GM18873 (cell line): Measurements from ENCODE around the gene PRR29.
"Not testable (repeated sequence)": the region's sequence is repeated elsewhere in the genome, so short reads cannot be mapped to it uniquely, and the experiment has no call there.

Experiments used
- ATAC-seq: cut with Tn5 transposase; IDR thresholded peaks from one replicate; pipeline ENCODE4 v1.9.1; 2021; ENCODE audit warnings: mild to moderate bottlenecking, moderate library complexity, moderate number of reproducible peaks; ENCODE audit not compliant: unreplicated experiment, low FRiP score

PRR29 gene

DNA sequence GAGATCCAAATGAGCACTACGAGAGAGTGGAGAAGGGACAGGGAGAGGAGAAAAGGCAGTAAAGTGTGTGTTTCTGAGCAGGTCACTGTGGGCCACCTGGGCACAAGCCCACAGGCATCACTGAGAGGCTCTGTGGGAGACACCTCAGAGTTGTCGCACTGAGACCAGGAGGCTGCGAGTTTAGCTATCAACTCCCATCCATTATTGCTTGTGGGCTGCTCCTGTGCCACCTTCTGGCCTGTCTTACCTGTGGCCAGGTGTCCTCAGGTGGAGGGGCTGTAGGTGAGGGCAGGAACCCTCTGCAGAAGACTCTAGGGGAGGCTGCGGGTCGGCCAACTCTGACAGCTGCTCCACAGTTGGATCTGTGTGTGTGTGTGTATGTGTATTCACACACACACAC lies 2.5 kb upstream of the PRR29 start:
- no peak for ATAC-seq

DNA sequence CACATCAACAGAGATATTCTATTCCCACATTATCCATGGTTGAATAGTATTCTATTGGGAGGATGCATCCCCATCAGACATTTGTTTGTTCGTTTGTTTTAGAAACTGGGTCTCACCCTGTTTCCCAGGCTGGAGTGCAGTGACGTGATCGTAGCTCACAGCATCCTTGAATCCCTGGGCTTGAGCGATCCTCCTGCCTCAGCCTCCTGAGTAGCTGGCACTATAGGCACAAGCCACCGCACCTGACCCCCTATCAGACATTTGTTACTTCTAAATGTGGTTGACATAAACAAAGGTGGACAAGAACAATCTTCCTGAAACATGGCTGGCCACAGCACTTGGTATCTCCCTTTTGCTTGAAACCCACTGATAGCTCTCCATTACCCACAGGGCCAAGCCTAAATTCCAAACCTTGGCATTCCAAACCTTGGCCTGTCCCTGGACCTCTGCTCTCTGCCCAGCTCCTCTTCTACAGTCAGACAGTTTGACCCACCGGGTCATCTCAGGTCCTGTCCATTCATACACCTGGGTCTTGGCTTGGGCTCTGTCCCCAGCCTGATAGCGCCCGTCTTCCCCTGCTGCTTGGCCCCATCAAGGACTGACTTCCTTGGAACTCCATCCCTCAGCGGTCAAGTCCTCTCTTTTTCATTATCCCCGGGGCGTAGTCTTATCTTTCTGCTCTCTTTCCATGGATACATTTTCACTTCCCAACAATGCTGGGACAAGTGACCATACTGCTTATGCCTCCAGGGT lies 1.5 kb upstream of the PRR29 start:
- ATAC-seq, result no peak

DNA sequence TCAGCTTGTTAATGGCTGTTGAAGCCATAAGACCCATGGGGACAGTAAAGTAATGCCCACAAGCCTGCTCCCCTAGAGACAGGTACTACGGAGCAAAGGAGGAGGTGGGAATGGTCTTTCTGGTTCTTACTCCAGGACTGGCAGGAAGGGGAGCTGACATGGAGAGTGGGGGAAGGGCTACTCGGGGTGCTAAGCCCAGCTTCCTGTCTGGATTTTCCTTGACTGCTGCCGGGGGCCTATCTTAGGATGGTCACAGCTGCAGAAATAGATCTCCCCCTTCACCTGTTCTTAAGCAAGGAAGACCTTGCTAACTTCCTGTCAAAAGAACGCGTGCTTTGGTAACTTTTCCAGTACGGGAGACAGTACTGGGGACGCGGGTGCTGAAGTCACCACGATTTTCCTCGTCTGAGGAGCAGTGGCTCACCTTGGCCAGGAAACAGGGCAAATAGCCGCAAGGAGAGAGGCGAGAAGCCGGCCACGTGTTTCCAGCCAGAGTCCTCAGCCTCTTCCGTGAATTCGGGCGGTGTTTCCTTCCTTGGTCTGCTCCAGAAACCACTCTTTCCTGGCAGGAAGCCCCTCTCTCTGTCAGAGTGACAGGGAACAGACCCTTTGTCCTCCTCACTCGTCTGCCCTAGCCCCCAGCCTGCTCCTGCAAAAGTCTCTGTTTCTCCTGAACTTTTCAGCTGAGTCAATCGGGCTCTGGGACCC lies 656 bp upstream of the PRR29 start:
- ATAC-seq, result no peak

DNA sequence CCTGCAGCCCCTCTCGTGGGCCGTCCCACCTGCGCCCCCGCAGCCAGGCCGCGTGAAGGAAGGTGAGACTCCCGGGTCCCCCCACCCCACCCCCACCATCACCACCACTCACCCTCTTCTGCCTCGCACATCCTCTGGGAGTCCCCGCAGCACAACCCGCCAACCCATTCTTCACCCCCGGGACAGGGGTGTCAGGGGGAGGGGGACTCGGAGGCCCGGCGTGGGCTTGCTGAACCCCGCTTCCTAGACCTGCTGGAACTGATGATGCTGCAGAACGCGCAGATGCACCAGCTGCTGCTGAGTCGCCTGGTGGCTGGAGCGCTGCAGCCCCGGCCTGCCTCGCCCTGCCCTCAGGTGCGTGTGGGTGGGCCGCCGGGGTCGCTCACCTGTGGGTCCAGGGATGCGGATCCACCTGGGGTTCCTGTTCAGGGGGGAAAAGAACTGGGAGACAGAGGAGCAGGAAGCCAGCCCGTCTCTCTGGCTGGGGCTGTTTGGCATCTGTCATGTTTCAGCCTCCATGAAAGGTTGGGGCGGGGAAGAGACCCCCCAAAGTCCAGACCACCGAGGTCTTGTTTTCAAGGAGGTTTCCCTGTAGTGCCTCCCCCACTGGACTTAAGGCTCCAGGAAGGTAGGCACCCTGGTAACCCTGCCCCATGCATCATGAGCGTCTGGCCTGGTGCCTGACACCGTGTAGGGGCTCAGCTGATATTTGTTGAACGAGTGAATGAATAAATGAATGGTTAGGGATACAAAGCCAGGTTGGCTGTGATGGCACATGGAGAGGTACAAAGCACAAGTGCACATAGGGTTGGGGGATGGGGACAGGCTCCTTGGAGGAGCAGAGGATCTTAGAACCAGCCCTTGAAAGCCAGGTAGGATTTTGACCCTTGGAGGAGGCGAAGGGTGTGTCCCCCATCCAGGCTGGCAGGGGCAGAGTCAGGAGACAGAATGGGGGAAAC lies 849 bp downstream of the PRR29 start:
- ATAC-seq, result no peak

GRCh38 chr17:63999680-64000531 lies 1.8 kb downstream of the PRR29 start:
- no peak for ATAC-seq

GRCh38 chr17:64001091-64001579 lies 3.0 kb downstream of the PRR29 start:
- ATAC-seq, result no peak

- ATAC-seq, result no peak
Observed at GRCh38 chr17:64001763-64002529, 3.8 kb downstream of the PRR29 start.

GRCh38 chr17:64002658-64003525 lies 4.7 kb downstream of the PRR29 start:
- no peak for ATAC-seq

DNA sequence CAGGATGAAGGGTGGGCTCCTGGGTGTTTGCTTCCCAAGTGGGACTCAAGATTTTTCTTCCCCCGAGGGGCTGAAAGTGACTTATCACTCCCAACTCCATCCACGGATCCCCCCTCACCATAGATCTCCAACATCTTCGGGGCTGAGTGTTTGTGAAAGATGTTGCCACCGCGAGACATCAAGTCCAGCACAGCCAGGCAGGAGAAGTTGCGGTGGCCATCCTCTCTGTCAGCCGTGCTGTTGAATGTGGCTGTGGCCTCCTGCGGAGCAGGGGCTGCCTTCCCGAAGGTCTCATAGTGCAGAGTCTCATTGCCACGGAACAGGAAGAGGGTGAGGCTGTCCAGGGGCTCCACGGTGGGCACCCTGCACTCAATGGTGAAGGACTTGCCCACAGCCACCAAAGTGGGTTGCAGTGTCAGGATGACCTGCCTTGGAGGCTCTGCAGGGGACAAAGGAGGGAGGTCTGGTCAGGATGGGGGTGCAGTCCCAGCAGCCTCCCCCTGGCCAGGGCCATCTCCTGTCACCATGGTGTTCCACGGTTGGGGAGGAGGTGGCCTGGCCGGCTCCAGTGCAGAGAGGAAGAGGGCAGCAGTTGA lies 5.5 kb downstream of the PRR29 start:
- no peak for ATAC-seq

DNA sequence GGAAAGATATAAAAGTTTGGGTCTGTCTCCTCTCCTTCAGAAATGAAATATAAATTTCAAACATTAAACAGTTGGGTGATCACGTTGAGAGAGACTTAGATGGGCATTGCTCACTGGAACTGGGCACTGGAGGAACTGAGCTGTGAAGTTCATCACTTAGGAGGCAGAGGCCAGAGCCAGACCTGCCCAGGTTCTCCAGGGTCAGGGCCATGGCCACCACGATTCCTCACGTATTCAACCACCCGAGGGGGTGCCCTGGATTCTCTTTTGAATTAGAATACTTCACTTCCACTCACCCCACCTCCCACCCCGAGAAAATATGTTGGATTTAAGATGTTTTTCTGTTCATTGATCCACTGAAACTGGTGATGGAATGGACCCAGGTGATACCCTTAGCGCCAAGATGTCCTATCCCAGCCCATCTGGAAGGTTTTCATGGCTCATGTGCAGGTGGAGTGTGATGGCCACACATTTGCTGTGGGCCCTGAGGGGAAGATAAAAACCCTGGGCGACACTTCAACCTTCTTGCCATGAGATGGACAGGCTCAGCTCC lies 6.1 kb downstream of the PRR29 start:
- ATAC-seq, result no peak

- no peak for ATAC-seq
Observed at GRCh38 chr17:64004903-64005733, 7.0 kb downstream of the PRR29 start.

DNA sequence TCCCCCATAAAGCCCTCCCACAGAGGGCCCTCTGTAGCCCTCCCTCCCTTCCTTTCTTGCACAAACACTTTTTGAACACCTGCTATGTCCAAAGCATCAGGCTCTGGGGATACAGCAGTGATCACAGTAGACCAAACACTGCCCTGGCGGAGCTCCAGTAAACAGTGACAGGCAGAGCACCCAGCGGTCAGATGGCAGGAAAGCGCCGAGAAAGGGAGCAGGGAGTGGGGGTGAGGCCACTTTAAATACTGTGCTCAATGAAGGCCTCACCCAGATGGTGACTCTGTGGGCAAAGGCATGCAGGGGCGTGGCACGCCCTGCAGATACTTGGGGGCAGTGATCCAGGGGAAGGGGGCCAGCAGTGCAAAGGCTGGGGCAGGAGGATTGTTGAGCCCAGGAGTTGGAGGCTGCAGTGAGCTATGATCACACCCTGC lies 7.6 kb downstream of the PRR29 start:
- no peak for ATAC-seq

DNA sequence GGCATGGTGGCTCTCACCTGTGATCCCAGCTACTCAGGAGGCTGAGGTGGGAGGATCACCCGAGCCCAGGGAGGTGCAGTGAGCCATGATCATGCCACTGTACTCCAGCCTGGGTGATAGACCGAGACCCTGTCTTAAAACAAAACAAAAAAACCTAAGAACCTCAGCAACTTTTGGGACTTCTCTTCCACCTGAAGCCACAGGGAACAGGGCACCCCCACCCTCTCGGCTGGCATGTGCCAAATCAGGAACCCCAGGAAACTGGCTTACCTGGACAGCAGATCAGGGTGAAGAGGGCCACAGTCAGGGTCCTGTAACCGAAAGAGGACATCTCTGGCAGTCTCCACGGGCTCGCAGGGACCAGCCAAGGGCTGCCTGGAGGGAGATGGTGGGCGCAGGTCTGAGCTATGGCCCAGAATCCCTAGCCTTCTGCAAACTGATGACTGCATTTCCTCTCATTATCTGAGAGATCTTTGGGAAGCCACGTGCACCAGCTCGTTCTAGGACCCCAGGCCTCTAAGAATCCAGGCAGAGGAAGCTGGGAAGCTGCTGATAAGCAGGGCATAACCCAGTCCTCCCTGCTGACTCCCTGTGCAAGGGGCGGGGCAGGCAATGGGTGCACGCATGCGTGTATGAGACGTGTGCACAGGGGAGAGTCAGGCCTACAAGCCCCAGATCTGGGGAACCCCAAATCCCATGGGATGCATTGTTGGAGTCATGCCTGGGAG lies 8.4 kb downstream of the PRR29 start:
- ATAC-seq, result no peak

DNA sequence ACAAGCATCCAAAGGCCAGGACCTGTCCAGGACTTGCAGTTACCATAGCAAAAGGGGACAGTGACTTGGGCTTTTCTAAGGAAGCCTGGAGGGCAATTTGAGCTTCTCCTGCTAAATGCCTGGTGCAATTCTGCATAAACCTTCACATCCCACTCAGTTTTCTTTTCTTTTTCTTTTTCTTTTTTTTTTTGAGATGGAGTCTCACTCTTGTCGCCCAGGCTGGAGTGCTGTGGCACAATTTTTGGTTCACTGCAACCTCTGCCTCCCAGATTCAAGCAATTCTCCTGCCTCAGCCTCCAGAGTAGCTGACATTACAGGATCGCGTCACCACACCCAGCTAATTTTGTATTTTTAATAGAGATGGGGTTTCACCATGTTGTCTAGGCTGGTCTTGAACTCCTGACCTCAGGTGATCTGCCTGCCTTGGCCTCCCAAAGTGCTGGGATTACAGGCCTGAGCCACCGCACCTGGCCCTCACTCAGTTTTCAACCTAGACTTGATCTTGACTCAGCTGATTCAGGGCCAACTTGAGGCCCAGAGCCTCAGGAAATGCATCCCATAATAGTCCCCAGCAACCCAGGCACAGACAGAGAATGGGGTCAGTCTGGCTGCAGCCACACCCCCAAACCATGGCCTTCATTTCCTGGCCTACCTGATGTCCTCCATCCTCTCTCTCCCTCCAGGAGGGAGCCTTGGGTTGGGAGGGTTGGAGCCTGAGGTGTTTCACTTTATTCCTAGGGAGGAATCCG lies 9.1 kb downstream of the PRR29 start:
- not testable (repeated sequence) for ATAC-seq

DNA sequence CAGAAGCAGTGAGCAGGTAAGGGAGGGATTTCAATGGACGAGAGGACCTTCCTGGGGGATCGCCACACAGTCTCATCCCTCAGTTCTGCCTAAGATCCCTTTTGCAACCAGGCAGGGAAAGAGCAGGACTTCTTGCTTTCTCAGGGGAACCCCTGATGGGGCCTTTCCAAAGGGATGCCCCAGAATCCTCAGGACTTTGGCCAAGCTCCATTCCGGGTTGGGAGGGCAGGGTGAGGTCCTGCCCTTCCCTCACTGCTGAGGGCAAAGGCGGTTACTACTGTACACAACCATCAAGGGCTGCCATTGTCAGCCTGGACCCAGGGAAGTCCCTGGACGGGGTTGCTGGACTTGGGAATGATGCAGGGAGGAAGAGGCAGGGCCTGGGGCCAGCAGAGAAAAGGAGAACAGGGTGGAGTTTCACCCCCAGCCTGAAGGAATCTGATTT lies 9.7 kb downstream of the PRR29 start:
- no peak for ATAC-seq
